ENCODE results near the gene CDH13.

The CDH13 gene

DNA sequence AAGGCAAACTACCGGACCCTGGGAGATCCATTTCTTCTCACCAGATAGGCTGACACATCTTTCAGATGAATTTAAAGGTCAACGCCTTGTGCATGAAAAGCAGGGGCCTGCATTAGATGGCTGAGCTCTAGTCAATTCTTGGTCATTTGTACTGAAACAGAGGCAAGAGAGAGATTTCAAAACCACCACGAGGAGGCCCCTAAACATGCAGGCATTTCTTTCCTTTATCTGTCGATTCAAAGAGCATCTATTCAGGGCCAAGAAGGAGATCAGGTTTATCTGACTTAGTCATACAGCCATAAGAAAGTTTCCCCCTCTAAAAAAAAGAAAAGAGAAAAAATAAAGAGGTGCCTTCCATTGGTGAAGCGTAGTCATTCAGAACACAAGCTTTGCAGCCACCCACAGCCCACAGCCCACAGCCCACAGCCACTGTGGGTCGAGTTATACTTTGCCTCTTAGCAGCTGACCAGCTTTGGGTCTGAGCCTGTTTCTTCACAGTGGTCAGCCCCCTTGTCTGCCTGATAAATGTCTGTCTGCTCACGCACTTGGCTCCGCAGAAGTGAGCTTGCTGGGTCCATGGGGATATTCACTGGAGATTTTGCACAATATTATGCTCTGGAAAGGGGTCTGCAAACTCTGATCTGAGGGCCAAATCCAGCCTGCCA, 207.5 kb downstream of the CDH13 start:
- TF ChIP-seq, protein P1, sequence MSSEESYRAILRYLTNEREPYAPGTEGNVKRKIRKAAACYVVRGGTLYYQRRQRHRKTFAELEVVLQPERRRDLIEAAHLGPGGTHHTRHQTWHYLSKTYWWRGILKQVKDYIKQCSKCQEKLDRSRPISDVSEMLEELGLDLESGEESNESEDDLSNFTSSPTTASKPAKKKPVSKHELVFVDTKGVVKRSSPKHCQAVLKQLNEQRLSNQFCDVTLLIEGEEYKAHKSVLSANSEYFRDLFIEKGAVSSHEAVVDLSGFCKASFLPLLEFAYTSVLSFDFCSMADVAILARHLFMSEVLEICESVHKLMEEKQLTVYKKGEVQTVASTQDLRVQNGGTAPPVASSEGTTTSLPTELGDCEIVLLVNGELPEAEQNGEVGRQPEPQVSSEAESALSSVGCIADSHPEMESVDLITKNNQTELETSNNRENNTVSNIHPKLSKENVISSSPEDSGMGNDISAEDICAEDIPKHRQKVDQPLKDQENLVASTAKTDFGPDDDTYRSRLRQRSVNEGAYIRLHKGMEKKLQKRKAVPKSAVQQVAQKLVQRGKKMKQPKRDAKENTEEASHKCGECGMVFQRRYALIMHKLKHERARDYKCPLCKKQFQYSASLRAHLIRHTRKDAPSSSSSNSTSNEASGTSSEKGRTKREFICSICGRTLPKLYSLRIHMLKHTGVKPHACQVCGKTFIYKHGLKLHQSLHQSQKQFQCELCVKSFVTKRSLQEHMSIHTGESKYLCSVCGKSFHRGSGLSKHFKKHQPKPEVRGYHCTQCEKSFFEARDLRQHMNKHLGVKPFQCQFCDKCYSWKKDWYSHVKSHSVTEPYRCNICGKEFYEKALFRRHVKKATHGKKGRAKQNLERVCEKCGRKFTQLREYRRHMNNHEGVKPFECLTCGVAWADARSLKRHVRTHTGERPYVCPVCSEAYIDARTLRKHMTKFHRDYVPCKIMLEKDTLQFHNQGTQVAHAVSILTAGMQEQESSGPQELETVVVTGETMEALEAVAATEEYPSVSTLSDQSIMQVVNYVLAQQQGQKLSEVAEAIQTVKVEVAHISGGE (tag by site-specific recombination; conservative IDR thresholded peaks at IDR 0.05; ENCODE audit: low read depth): no peak
- TF ChIP-seq, protein P2, sequence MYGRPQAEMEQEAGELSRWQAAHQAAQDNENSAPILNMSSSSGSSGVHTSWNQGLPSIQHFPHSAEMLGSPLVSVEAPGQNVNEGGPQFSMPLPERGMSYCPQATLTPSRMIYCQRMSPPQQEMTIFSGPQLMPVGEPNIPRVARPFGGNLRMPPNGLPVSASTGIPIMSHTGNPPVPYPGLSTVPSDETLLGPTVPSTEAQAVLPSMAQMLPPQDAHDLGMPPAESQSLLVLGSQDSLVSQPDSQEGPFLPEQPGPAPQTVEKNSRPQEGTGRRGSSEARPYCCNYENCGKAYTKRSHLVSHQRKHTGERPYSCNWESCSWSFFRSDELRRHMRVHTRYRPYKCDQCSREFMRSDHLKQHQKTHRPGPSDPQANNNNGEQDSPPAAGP (tag by site-specific recombination; IDR thresholded peaks at IDR 0.05): no peak
- TF ChIP-seq, protein P3, sequence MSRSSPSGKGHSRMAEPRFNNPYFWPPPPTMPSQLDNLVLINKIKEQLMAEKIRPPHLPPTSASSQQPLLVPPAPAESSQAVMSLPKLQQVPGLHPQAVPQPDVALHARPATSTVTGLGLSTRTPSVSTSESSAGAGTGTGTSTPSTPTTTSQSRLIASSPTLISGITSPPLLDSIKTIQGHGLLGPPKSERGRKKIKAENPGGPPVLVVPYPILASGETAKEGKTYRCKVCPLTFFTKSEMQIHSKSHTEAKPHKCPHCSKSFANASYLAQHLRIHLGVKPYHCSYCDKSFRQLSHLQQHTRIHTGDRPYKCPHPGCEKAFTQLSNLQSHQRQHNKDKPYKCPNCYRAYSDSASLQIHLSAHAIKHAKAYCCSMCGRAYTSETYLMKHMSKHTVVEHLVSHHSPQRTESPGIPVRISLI (tag by site-specific recombination; IDR thresholded peaks at IDR 0.05): no peak
- TF ChIP-seq TRIM28 (IDR thresholded peaks at IDR 0.05; ENCODE audit: borderline replicate concordance, low read length) (no peak), ZNF658 (tag by site-specific recombination; IDR thresholded peaks at IDR 0.05) (no peak)
- TF ChIP-seq, protein P4, sequence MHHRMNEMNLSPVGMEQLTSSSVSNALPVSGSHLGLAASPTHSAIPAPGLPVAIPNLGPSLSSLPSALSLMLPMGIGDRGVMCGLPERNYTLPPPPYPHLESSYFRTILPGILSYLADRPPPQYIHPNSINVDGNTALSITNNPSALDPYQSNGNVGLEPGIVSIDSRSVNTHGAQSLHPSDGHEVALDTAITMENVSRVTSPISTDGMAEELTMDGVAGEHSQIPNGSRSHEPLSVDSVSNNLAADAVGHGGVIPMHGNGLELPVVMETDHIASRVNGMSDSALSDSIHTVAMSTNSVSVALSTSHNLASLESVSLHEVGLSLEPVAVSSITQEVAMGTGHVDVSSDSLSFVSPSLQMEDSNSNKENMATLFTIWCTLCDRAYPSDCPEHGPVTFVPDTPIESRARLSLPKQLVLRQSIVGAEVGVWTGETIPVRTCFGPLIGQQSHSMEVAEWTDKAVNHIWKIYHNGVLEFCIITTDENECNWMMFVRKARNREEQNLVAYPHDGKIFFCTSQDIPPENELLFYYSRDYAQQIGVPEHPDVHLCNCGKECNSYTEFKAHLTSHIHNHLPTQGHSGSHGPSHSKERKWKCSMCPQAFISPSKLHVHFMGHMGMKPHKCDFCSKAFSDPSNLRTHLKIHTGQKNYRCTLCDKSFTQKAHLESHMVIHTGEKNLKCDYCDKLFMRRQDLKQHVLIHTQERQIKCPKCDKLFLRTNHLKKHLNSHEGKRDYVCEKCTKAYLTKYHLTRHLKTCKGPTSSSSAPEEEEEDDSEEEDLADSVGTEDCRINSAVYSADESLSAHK (tag by site-specific recombination; IDR thresholded peaks at IDR 0.05): no peak
- TF ChIP-seq, protein P5, sequence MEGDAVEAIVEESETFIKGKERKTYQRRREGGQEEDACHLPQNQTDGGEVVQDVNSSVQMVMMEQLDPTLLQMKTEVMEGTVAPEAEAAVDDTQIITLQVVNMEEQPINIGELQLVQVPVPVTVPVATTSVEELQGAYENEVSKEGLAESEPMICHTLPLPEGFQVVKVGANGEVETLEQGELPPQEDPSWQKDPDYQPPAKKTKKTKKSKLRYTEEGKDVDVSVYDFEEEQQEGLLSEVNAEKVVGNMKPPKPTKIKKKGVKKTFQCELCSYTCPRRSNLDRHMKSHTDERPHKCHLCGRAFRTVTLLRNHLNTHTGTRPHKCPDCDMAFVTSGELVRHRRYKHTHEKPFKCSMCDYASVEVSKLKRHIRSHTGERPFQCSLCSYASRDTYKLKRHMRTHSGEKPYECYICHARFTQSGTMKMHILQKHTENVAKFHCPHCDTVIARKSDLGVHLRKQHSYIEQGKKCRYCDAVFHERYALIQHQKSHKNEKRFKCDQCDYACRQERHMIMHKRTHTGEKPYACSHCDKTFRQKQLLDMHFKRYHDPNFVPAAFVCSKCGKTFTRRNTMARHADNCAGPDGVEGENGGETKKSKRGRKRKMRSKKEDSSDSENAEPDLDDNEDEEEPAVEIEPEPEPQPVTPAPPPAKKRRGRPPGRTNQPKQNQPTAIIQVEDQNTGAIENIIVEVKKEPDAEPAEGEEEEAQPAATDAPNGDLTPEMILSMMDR (tag by site-specific recombination; IDR thresholded peaks at IDR 0.05): no peak
- Histone ChIP-seq H3K27ac (ENCODE audit: extremely low read depth, low read depth, low read length) (no peak overlapping the region), H3K36me3 (ENCODE audit: control insufficient read depth in 2 of 2, insufficient read depth in 1 of 2, low read length in 2 of 2) (no peaks in the 10 kb centered on the region), H3K9me3 (ENCODE audit: control insufficient read depth, insufficient read depth, low read depth, low read length) (no peaks in the 10 kb centered on the region), H3K4me1 (ENCODE audit: control insufficient read depth, insufficient read depth, low read length) (no peaks in the 10 kb centered on the region), H3K4me3 (ENCODE audit: low read depth, low read length) (no peak overlapping the region)
- POLR2A ChIA-PET: no interaction called here
- CTCF ChIA-PET: no interaction called here

DNA sequence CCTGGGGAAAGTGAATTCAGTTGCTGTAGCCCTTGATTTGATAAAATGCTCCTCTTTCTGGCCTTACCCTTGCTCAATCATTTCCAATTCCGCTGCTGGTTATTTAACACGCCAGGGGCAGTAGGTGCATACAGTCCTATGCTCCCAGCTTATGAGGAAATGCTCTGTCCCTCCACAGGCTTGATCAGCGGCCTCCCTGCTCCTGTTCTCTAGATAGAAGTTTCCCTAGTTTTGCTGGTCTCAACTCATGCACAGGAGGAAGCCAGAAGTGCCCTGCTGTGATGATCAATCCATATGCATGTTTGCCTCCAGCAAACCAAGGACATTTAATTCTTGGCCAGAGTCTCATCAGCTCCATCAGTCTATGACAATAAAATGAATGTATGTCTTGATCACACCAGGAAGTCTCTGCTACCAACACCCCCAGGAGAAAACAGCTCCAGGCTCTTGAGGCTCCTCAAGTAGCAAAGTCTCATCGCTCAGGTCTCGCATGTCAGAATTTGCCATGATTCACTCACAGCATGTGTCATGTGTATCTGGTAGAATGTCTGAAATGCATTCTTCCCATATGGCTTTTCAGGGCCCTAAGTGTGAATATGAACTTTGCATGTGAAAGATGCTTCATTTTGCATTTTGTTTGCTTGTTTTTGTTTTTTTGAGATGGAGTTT, 208.9 kb downstream of the CDH13 start:
- no peaks in the 10 kb centered on the region for H3K9me3 ChIP-seq (ENCODE audit: control insufficient read depth, insufficient read depth, low read depth, low read length)
- H3K4me1 ChIP-seq (ENCODE audit: control insufficient read depth, insufficient read depth, low read length): no peaks in the 10 kb centered on the region
- CTCF ChIA-PET: interaction anchor here (0.6 kb wide), 1 partner anchor 398 kb away, joined by 5 read pairs; no protein-coding TSS in a partner anchor
- POLR2A ChIA-PET: no interaction called here
- H3K36me3 ChIP-seq (ENCODE audit: control insufficient read depth in 2 of 2, insufficient read depth in 1 of 2, low read length in 2 of 2): no peaks in the 10 kb centered on the region
- H3K4me3 ChIP-seq (ENCODE audit: low read depth, low read length): no peak overlapping the region
- H3K27ac ChIP-seq (ENCODE audit: extremely low read depth, low read depth, low read length): no peak overlapping the region
- TF ChIP-seq, protein P6, sequence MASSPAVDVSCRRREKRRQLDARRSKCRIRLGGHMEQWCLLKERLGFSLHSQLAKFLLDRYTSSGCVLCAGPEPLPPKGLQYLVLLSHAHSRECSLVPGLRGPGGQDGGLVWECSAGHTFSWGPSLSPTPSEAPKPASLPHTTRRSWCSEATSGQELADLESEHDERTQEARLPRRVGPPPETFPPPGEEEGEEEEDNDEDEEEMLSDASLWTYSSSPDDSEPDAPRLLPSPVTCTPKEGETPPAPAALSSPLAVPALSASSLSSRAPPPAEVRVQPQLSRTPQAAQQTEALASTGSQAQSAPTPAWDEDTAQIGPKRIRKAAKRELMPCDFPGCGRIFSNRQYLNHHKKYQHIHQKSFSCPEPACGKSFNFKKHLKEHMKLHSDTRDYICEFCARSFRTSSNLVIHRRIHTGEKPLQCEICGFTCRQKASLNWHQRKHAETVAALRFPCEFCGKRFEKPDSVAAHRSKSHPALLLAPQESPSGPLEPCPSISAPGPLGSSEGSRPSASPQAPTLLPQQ (tag by site-specific recombination; IDR thresholded peaks at IDR 0.05): no peak
- no peak for TF ChIP-seq FEZF1 (tag by site-specific recombination; IDR thresholded peaks at IDR 0.05)
- TF ChIP-seq ZNF211 (tag by site-specific recombination; IDR thresholded peaks at IDR 0.05; ENCODE audit: low read depth): no peak
- TF ChIP-seq ZSCAN30 (tag by site-specific recombination; IDR thresholded peaks at IDR 0.05): no peak
- no peak for TF ChIP-seq YY2 (tag by site-specific recombination; IDR thresholded peaks at IDR 0.05)
- no peak for TF ChIP-seq ZNF610 (tag by site-specific recombination; IDR thresholded peaks at IDR 0.05; ENCODE audit: borderline replicate concordance)
- TF ChIP-seq ZNF311 (tag by site-specific recombination; IDR thresholded peaks at IDR 0.05; ENCODE audit: borderline replicate concordance): no peak
- TF ChIP-seq, protein P7, sequence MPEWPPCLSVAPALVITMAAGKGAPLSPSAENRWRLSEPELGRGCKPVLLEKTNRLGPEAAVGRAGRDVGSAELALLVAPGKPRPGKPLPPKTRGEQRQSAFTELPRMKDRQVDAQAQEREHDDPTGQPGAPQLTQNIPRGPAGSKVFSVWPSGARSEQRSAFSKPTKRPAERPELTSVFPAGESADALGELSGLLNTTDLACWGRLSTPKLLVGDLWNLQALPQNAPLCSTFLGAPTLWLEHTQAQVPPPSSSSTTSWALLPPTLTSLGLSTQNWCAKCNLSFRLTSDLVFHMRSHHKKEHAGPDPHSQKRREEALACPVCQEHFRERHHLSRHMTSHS (tag by site-specific recombination; IDR thresholded peaks at IDR 0.05): no peak
- TF ChIP-seq, protein P8, sequence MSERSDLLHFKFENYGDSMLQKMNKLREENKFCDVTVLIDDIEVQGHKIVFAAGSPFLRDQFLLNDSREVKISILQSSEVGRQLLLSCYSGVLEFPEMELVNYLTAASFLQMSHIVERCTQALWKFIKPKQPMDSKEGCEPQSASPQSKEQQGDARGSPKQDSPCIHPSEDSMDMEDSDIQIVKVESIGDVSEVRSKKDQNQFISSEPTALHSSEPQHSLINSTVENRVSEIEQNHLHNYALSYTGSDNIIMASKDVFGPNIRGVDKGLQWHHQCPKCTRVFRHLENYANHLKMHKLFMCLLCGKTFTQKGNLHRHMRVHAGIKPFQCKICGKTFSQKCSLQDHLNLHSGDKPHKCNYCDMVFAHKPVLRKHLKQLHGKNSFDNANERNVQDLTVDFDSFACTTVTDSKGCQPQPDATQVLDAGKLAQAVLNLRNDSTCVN (tag by site-specific recombination; optimal IDR thresholded peaks at IDR 0.05): no peak
- no peak for TF ChIP-seq ZNF155 (tag by site-specific recombination; IDR thresholded peaks at IDR 0.05)
- TF ChIP-seq ZNF585B (tag by site-specific recombination; IDR thresholded peaks at IDR 0.05): no peak
- no peak for TF ChIP-seq KLF16 (tag by site-specific recombination; IDR thresholded peaks at IDR 0.05)

All from HEK293 (cell line).